Esophagus muscularis mucosa (tissue), 4 donors: ENCODE results near the gene C4orf54.
A peak's percentile ranks its signal among the peaks of the same experiment; 100 is the strongest.

Experiments used
- CTCF ChIP-seq, 3 experiments: fragments of 200-600 bp in 2 of 3; fragments of 450-650 bp in 1 of 3; sonication (generic) in 2 of 3; IDR thresholded peaks; one replicate each; pipeline ENCODE4 v1.5.1; 2017 to 2019; ENCODE audit warnings: antibody characterized with exemption in 3 of 3, mild to moderate bottlenecking in 2 of 3, moderate library complexity in 1 of 3
- EP300 ChIP-seq: sonication (generic); formaldehyde crosslinking; IDR thresholded peaks from one replicate; pipeline ENCODE4 v1.6.1; 2017; ENCODE audit warnings: antibody characterized with exemption
- POLR2A ChIP-seq: fragments of 450-650 bp; IDR thresholded peaks from one replicate; pipeline ENCODE4 v1.6.1; 2017; ENCODE audit warnings: antibody characterized with exemption, moderate library complexity, mild to moderate bottlenecking, low read depth
- POLR2AphosphoS5 ChIP-seq, 2 donors: sonication (generic); formaldehyde crosslinking; IDR thresholded peaks; one replicate each; pipeline ENCODE4 v1.6.1; 2017; ENCODE audit warnings: antibody characterized with exemption in 2 of 2

GRCh38 chr4:99637174-99637573 is 20.5 kb downstream of the C4orf54 start:
- TF ChIP-seq POLR2A (no peak), CTCF (IDR thresholded peaks at IDR 0.05) (no peak), POLR2AphosphoS5 (IDR thresholded peaks at IDR 0.05) (peak; percentile 37 to 52), EP300 (peak; percentile 26)
